Activated T-helper 1 cell treated with anti-CD3 and anti-CD28 coated beads, Interleukin-2, amount 50 U/mL, for 16 hours (primary cell): Measurements from ENCODE around the gene CD226.
"Not testable (repeated sequence)": the region's sequence is repeated elsewhere in the genome, so short reads cannot be mapped to it uniquely, and the experiment has no call there.

Experiments
- DNase-seq, 2 donors: peaks; one replicate each; pipeline ENCODE4 v3.0.0-alpha.2; 2020; ENCODE audit warnings: low read depth in 1 of 2, low spot score in 1 of 2

Gene CD226

DNA sequence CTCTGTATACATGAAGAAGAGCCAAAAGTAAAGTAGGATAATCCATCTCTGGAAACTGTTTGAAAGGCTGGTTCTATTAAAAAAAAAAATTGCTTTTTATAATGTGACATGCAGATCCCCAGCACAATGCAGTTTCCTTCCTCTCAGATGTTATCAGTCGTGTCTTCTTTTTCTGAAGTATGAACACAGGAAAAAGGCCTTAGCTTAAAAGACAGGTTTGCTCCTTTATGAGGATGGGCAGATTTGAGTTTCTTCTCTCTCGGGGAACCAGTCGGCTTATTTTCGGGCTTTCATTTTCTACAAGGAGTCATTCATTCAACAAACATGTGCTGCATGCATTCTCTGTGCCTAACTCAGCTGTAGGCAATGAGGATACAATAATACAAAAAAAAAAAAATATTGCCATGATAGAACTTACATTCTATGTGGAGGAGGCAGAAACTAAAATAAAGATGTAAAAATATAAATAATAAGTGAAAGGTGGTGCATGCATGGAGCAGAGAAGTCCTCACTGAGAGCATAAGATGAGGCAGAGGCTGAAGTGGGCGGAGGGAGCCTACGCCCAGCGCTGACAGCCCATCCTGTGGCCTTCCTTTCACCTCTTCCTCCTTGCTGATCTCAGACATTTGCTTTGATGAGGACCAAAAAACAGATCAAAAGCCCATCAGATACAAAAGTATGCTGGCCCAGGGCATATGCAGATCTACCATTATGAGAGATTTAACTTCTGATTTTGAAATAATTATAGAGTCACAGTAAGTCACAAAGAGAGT, at the start of gene CD226:
CD226 (minus strand) TSS at position 513 of the 773 bp plus-strand sequence; CDS start at position 46, 467 bp downstream.
- no peak for DNase-seq

DNA sequence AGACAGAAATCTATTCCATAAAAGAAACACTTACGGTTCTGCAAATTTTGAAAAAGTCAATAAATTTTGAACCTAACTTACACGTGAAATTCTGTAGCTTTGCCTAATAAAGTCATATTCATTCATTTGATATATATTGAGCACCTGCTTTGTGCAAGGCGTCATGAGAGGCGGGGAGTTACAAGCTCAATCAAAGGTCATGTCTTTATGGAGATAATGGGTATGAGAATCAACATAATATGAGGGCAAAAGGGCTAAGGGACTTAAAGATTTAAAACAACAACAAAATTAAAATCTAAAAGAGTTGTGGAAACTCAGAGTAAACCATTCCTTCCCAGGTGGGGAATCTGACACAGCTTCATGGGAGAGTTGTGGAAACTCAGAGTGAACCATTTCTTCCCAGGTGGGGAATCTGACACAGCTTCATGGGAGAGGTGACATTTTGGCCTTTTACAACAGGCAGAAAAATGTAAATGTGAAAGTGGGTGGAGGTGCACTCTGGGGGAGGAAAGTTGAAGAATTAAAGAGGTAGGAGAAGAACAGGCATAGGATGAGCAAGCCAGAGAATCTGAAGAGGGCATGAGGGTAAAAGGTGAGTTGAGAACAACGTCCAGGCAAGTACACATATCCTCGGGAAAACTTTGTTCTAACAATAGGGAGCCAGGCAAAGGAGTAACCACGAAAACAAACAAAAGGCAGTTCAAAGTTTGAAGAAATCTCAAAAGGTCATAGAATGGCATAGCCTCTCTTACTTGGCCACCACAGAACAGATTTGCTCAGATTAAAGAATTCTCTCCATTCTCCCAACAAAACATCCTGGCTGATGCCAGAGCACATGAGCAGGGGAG, 49.5 kb upstream of the CD226 start:
- DNase-seq = no peak

DNA sequence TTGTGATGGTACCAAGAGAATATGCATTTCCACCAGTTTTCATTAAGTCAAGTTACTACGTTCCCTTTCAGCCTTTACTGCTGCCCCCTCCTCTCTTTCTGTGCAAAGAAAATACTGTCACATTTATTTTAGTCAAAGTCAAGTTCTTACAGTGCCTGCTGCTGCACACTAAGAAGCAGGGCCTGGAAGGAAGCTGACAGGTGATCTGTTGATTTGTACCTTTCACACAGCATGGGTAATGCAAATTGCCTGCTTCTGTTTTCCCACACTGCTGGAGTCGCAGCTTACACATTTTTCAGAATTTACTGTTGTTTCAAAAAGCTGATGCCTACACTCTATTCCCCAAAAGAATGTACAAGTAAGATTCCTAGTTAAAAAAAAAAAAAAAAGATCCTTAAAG, 48.7 kb upstream of the CD226 start:
- DNase-seq = no peak

DNA sequence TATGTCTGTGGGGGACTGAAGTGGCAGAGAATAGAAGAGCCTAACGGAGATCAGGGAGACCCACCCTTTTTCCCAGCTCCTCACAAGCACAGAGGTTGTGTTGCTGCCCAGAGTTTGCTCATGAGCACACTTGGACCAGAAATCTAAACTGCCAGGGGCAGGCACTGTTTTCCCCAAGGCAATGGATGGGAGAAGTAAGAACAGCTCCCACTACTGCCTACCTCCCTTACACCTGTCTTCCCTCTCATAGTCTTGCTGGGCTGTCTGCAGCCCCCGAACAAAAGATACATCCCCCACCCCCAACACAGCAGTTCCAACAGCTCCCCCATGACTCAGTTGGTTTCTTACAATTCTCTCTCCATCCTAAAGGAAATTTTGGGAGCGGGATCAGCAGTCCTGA, 48.1 kb upstream of the CD226 start:
- no peak for DNase-seq

DNA sequence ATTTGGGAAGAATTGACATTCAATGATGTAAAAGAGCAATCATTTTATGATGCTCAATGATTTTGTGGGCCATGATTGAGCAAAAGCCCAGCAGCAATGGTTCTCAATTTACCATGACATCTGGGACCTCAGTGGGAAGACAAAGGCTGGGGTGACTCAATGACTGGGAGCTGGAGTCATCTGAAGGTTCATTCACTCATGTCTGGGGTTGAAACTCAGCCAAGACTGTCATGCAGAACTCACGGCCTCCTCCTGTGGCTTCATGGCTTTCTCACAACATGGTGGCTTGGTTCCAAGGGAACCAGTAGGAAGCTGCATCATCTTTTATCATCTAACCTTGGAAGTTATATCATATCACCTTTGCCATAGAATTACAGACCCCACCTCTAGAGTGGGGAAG, 45.1 kb upstream of the CD226 start:
- DNase-seq = no peak

DNA sequence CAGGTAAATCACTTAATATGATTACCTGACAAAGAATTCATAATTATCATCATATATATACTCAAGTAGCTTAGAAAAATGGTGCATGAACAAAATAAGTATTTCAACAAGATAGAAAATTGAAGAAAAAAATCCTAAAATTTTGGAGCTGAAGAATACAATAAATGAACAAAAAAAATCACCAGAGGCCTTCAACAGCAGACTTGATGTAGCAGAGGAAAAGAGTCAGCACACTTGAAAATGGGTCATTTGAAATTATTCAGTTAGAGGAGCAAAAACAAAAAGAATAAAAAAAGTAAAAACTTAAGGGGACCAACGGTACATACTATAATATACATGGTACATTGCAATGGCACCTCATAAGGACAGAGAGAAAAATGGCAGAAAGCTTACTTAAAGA, 40.2 kb upstream of the CD226 start:
- DNase-seq = no peak

DNA sequence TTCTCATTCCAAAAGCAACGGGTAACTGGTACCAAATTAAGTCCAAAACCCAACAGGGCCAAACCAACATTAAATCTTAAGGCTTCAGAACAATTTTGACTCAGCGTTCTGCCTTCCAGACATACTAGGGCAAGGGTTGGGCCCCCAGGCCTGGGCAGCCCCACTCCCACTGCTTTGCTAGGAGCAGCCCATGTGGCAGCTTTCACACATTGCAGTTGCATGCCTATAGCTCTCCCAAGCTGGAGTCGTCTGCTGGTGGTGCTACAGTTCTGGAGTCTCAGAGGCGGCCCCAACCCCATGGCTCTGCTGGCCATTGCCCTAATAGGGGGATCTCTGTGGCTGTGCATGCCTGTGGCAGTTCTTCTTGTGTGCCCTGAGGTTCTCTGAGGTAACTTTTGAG, 37.6 kb upstream of the CD226 start:
- DNase-seq = no peak

DNA sequence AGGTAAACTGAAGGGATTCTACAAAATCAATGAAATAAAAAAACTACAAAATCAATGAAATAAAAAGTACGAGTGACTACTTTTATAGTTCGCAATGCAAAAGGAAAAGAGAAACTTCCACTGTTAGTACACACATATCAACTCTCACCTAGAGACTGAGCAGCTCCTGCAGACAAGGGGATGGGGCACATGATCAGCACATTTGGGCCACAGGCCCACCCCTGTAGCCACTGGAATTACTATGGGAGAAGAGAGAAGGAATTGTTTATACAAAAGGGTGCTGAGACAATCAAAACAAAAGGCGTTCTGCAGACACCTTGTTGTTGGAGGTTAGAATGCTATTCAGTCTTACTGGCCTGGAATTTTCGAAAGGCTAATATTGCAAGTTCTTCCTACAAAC, 34.7 kb upstream of the CD226 start:
- no peak for DNase-seq

DNA sequence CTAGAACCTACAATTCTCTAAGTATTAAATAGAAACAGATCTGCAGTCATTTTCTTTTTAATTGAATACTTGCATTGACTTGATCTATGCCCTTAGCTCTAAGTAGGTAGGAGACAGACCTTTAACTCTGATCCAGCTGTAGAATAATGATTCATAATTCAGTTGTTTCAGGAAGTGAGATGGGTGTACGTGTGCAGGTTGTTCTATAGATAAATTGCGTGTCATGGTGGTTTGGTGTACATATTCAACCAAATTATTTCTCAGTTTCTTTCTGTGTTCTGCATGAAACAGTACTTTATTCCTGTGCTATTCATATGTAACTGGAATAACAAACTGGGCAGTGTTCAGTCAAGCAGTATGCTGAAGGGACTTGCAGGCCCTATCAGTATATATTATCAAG, 34.3 kb upstream of the CD226 start:
- DNase-seq = no peak

DNA sequence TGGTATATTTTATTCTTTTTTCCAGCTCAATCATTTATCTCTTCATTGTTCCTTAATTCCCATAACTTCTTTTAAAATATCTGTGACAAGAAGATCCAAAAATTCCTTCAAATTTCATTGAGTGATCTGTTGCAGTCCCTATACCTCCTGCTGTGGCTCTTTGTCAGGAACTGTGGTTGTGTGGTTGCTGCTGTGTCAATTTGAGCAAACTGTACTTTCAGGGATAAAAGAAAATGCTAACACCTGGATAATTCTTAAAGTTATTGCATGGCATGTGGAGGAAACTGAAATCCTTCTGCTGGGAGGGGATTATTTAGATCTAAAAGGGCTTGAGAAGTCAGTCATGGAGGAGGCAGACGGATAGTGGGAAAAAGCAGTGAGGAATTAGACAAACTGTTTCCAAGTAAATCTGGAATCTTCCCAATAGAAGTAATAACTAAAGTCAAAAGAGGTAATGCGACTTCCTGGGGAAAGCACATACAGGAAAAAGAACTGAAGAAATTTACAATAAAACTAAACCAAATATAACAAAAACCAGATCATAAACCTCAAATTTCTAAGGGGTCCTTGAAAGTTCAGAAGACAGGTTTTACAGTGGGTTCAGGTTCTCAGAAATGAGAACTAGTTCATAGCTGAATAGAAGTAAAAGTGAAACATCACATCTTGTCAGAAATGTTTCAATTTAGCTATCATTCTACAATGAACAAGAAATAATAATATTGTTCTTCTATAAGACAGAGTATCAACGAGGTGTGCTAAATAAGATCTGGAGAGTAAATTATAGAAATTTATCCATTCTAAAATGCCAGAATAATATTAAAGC, 33.5 kb upstream of the CD226 start:
- no peak for DNase-seq

DNA sequence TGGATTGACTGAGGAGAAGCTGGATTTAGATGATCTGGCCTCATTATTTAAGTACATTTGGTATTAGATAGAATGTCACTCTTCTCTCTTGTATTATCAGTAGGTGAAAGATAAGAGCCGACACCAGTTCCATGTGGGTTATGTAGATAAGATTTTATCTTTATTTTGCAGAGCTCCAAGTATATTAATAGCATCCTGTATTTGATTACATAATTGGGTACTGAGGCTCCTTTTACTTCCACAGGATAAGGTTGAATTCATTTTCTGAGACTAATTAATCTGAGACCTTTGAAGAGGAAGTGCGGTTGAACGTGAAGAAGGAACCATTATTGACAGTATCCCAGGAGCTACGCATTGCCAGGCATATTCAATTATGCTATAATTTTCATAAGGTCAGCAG, 32.8 kb upstream of the CD226 start:
- DNase-seq = no peak

DNA sequence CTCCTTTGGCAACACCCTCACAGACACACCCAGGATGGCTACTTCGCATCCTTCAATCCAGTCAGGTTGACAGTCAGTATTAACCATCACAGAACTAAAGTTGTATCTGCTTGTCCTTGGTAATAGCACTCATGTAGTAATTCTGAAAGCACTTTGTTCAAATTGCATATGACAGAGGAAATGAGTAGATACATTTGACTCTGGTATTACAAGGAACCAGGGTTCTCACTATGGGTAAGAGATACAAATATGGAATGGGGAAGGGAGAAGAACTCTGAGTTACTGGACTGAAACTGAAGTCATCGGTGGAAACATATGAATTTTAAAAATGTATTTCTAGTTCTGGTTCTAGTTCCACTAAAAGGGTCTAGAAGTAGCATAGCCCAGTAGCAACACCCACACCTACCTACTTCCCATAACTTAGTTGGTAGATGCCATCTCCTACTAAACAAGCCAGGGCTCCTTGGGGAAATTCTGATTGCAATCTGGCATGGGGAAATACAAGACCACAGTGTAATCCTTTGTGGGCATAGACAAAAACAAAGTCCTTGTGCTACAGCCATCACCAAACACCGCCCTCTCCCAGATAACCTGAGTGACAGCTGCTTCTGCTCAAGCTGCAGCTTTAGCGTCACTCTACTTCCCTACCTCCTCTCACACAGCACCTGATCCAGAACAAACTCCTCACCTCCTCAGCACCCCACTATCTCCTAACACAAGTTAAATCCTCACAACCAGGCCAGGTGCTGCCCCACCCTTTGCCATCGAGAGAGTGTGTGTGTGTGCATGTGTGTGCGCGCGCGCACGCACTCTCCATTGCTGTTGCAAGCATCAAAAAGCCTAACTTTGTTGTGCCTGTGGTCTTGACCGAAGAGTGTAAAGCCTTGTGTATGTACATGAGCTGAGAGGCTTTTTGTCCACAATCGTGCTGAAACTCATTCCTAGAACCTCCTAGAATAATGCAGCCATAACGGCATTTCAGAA, 31.4 kb upstream of the CD226 start:
- no peak for DNase-seq

DNA sequence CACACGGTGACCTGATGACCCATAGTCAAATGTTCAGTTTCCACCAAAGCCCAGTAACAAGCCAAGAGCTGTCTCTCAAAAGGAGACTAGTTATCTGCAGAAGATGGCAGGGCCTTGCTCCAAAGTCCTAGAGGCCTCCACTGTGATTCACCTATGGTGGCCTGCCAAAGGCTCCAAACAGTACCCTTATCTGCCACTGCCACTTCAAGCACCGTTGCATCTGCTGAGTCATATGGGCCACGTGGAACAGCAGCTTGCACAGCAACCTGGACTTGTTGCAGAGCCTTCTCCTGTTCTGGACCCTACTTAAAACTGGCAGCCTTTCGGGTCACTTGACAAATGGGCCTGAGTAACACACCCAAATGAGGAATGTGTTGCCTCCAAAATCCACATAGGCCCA, 27.6 kb upstream of the CD226 start:
- DNase-seq = not testable (repeated sequence)

DNA sequence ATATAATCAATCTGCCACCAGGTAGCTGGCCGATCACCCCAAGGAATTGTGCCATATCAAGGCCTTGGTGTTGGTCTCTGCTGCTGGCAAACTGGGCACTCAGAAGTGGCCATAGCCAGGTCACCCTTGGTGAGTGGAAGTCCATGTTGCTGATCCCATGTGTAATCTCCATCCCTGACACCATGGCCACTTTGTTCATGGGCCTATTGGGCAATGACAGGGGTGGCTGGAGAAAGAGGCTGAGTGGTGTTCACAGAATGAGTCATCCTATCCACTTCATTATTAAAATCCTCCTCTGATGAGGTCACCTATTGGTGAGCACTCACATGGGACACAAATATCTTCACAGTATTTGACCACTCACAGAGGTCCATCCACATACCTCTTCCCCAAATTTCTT, 26.7 kb upstream of the CD226 start:
- no peak for DNase-seq

DNA sequence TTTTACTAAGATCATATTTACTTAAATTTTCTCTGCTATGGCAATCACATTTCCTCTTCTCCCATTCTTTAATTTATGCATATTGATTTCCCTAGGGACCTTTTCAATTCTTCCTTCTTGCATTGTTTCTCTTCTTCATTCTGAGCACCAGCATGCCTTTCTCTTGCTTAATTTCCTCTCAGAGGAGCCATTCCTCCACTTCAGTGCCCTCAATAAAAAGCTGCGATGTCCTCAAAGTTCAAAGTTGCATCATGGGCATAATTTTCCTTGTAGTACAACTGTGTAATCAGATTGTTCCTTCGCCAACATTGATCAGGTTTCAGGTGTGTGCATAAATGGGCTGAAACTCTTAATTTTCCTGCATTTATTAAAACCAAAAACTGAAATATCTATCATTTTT, 21.8 kb upstream of the CD226 start:
- no peak for DNase-seq

DNA sequence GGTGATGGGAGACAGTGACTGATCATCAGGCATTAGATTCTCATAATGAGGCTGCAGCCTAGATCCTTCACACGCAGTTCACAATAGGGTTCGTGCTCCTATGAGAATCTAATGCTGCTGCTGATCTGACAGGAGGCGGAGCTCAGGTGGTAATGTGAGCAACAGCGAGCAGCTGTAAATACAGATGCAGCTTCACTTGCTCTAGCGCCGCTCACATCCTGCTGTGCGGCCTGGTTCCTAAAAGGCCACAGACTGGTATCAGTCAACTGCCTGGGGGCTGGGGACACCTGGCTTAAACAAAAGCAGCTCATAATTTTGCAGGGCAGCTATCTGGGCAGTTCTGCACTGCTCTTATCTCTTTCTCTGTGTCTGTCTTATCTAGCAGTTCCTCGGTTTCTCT, 20.4 kb upstream of the CD226 start:
- no peak for DNase-seq

DNA sequence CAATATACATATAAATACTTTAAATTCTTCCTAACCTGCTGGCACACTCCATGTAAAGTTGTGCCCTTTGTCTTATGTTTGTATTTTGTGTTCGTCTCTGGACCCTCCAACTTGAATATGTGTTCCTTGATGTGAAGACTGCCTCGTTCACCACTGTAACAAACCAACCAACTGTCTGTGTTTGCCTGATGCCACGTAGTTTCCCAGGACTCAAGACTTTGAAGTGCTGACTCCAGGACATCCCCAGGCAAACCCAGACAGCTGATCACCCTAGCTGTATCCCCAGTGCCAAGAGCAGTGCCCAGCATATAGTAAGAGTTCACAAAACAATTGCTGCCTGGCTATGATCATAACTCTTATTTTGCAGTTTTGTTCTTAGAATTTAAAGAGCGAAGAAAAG, 15.5 kb upstream of the CD226 start:
- DNase-seq = no peak

DNA sequence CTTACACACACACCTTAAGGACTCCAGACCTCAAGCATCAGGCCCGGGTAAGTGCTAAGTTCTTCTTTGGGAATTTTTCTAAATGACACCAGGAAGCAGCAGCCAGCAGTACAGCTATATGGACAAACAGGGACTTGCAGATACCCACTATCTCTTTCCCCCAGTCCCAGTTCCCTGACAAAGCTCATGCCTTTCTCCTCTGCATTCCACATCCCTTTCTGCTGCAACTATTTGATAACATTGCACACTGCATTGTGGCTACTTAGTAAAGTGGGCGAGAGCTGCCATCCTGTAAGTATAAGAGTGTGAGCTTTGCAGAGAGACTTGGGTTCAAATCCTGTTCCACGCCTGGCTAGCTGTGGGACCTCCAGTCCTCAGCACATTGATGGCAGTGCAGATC, 14.0 kb upstream of the CD226 start:
- no peak for DNase-seq

DNA sequence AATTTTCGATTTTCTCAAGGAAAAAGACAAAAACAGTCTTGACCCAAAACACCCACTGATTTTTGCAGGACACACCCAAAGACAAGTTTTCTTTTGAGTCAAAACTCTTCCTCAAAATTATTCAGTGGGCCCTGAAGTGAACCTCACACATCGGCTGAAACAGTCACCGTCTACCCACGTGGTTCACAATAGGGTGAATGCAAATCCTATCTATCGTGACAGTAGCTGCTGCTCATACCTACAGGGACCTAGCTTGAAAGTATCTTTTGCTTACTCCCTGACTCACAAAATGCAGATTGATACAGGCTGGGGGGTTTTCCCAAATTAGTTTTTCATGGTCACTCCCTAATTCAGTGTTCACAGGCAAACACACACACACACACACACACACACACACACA, 10.7 kb upstream of the CD226 start:
- no peak for DNase-seq

DNA sequence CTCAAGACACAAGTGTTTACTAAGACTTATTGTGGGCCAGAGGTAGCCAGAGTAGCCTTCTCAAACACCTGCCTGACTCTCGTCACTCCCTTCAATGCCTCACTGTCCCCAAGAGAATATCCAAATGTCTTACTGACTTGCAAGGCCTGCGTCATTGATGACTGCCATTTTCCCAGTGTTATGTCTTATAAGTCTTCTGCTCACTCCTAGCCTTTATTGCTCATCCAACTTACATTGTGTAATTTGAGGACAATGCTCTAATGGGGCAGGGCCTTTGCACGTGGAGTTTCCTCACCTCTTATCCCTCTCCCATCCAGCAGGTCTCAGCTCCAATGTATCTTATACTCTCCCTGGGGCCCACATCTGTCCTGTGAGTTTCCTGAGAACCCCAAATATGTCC, 10.1 kb upstream of the CD226 start:
- DNase-seq = no peak
